Measurements from ENCODE around the gene CDH2.

CDH2 gene

GRCh38 chr18:28075501-28075900 is 101.4 kb downstream of the CDH2 start:
- Histone ChIP-seq H3K27ac (ENCODE audit: insufficient read depth, low read length, poor library complexity, severe bottlenecking) (no peak overlapping the region), H3K27me3 (replicated peaks; ENCODE audit: control insufficient read depth, insufficient read depth, low read length, poor library complexity, severe bottlenecking) (no peaks in the 10 kb centered on the region), H3K4me3 (ENCODE audit: insufficient read depth, low read depth, low read length, poor library complexity, severe bottlenecking) (no peak overlapping the region), H3K36me3 (ENCODE audit: control insufficient read depth, insufficient read depth, low read length) (no peaks in the 10 kb centered on the region), H3K4me1 (ENCODE audit: control insufficient read depth, insufficient read depth, low read length, poor library complexity, severe bottlenecking) (no peaks in the 10 kb centered on the region), H3K9me3 (ENCODE audit: control insufficient read depth, low read length) (no peaks in the 10 kb centered on the region)
- no peak for DNase-seq

GRCh38 chr18:28074076-28074475 is 102.9 kb downstream of the CDH2 start:
- no peaks in the 10 kb centered on the region for H3K27me3 ChIP-seq (replicated peaks; ENCODE audit: control insufficient read depth, insufficient read depth, low read length, poor library complexity, severe bottlenecking)
- no peak for DNase-seq

GRCh38 chr18:28073658-28074057 is 103.3 kb downstream of the CDH2 start:
- no peak overlapping the region for H3K27ac ChIP-seq (ENCODE audit: insufficient read depth, low read length, poor library complexity, severe bottlenecking)
- H3K9me3 ChIP-seq (ENCODE audit: control insufficient read depth, low read length): no peaks in the 10 kb centered on the region
- no peaks in the 10 kb centered on the region for H3K4me1 ChIP-seq (ENCODE audit: control insufficient read depth, insufficient read depth, low read length, poor library complexity, severe bottlenecking)
- no peak overlapping the region for H3K4me3 ChIP-seq (ENCODE audit: insufficient read depth, low read depth, low read length, poor library complexity, severe bottlenecking)
- no peaks in the 10 kb centered on the region for H3K36me3 ChIP-seq (ENCODE audit: control insufficient read depth, insufficient read depth, low read length)
- DNase-seq: no peak
- no peaks in the 10 kb centered on the region for H3K27me3 ChIP-seq (replicated peaks; ENCODE audit: control insufficient read depth, insufficient read depth, low read length, poor library complexity, severe bottlenecking)

More at GRCh38 chr18:28074076-28074475, 102.9 kb downstream of the CDH2 start:
- Histone ChIP-seq H3K4me3 (ENCODE audit: insufficient read depth, low read depth, low read length, poor library complexity, severe bottlenecking) (no peak overlapping the region), H3K9me3 (ENCODE audit: control insufficient read depth, low read length) (no peaks in the 10 kb centered on the region), H3K36me3 (ENCODE audit: control insufficient read depth, insufficient read depth, low read length) (no peaks in the 10 kb centered on the region), H3K27ac (ENCODE audit: insufficient read depth, low read length, poor library complexity, severe bottlenecking) (no peak overlapping the region), H3K4me1 (ENCODE audit: control insufficient read depth, insufficient read depth, low read length, poor library complexity, severe bottlenecking) (no peaks in the 10 kb centered on the region)

- H3K4me1 ChIP-seq (ENCODE audit: control insufficient read depth, insufficient read depth, low read length, poor library complexity, severe bottlenecking): no peaks in the 10 kb centered on the region
Observed at GRCh38 chr18:28071199-28071598, 105.7 kb downstream of the CDH2 start.

GRCh38 chr18:28068207-28068606 is 108.7 kb downstream of the CDH2 start:
- Histone ChIP-seq H3K4me1 (ENCODE audit: control insufficient read depth, insufficient read depth, low read length, poor library complexity, severe bottlenecking) (no peaks in the 10 kb centered on the region), H3K4me3 (ENCODE audit: insufficient read depth, low read depth, low read length, poor library complexity, severe bottlenecking) (no peak overlapping the region), H3K9me3 (ENCODE audit: control insufficient read depth, low read length) (no peaks in the 10 kb centered on the region), H3K27ac (ENCODE audit: insufficient read depth, low read length, poor library complexity, severe bottlenecking) (no peak overlapping the region), H3K27me3 (replicated peaks; ENCODE audit: control insufficient read depth, insufficient read depth, low read length, poor library complexity, severe bottlenecking) (no peaks in the 10 kb centered on the region), H3K36me3 (ENCODE audit: control insufficient read depth, insufficient read depth, low read length) (no peaks in the 10 kb centered on the region)
- DNase-seq: no peak

More at GRCh38 chr18:28071199-28071598, 105.7 kb downstream of the CDH2 start:
- DNase-seq: no peak
- no peaks in the 10 kb centered on the region for H3K36me3 ChIP-seq (ENCODE audit: control insufficient read depth, insufficient read depth, low read length)
- no peak overlapping the region for H3K4me3 ChIP-seq (ENCODE audit: insufficient read depth, low read depth, low read length, poor library complexity, severe bottlenecking)
- no peaks in the 10 kb centered on the region for H3K27me3 ChIP-seq (replicated peaks; ENCODE audit: control insufficient read depth, insufficient read depth, low read length, poor library complexity, severe bottlenecking)
- no peaks in the 10 kb centered on the region for H3K9me3 ChIP-seq (ENCODE audit: control insufficient read depth, low read length)
- H3K27ac ChIP-seq (ENCODE audit: insufficient read depth, low read length, poor library complexity, severe bottlenecking): no peak overlapping the region

GRCh38 chr18:28067346-28067745 is 109.6 kb downstream of the CDH2 start:
- no peak for DNase-seq
- Histone ChIP-seq H3K27ac (ENCODE audit: insufficient read depth, low read length, poor library complexity, severe bottlenecking) (no peak overlapping the region), H3K4me1 (ENCODE audit: control insufficient read depth, insufficient read depth, low read length, poor library complexity, severe bottlenecking) (no peaks in the 10 kb centered on the region), H3K4me3 (ENCODE audit: insufficient read depth, low read depth, low read length, poor library complexity, severe bottlenecking) (no peak overlapping the region), H3K36me3 (ENCODE audit: control insufficient read depth, insufficient read depth, low read length) (no peaks in the 10 kb centered on the region), H3K9me3 (ENCODE audit: control insufficient read depth, low read length) (no peaks in the 10 kb centered on the region), H3K27me3 (replicated peaks; ENCODE audit: control insufficient read depth, insufficient read depth, low read length, poor library complexity, severe bottlenecking) (no peaks in the 10 kb centered on the region)

- no peak overlapping the region for H3K4me3 ChIP-seq (ENCODE audit: insufficient read depth, low read depth, low read length, poor library complexity, severe bottlenecking)
- no peak overlapping the region for H3K27ac ChIP-seq (ENCODE audit: insufficient read depth, low read length, poor library complexity, severe bottlenecking)
- H3K27me3 ChIP-seq (replicated peaks; ENCODE audit: control insufficient read depth, insufficient read depth, low read length, poor library complexity, severe bottlenecking): no peaks in the 10 kb centered on the region
- DNase-seq: no peak
- H3K36me3 ChIP-seq (ENCODE audit: control insufficient read depth, insufficient read depth, low read length): no peaks in the 10 kb centered on the region
- H3K9me3 ChIP-seq (ENCODE audit: control insufficient read depth, low read length): no peaks in the 10 kb centered on the region
- no peaks in the 10 kb centered on the region for H3K4me1 ChIP-seq (ENCODE audit: control insufficient read depth, insufficient read depth, low read length, poor library complexity, severe bottlenecking)
Observed at GRCh38 chr18:28065793-28066186, 111.1 kb downstream of the CDH2 start.

- H3K27ac ChIP-seq (ENCODE audit: insufficient read depth, low read length, poor library complexity, severe bottlenecking): no peak overlapping the region
Observed at GRCh38 chr18:28065031-28065792, 111.7 kb downstream of the CDH2 start.

GRCh38 chr18:28063926-28064325 is 113.0 kb downstream of the CDH2 start:
- Histone ChIP-seq H3K4me1 (ENCODE audit: control insufficient read depth, insufficient read depth, low read length, poor library complexity, severe bottlenecking) (no peaks in the 10 kb centered on the region), H3K27me3 (replicated peaks; ENCODE audit: control insufficient read depth, insufficient read depth, low read length, poor library complexity, severe bottlenecking) (no peaks in the 10 kb centered on the region), H3K9me3 (ENCODE audit: control insufficient read depth, low read length) (no peaks in the 10 kb centered on the region), H3K27ac (ENCODE audit: insufficient read depth, low read length, poor library complexity, severe bottlenecking) (no peak overlapping the region), H3K4me3 (ENCODE audit: insufficient read depth, low read depth, low read length, poor library complexity, severe bottlenecking) (no peak overlapping the region), H3K36me3 (ENCODE audit: control insufficient read depth, insufficient read depth, low read length) (no peaks in the 10 kb centered on the region)
- DNase-seq: no peak

More at GRCh38 chr18:28065031-28065792, 111.7 kb downstream of the CDH2 start:
- no peak for DNase-seq
- no peak overlapping the region for H3K4me3 ChIP-seq (ENCODE audit: insufficient read depth, low read depth, low read length, poor library complexity, severe bottlenecking)
- no peaks in the 10 kb centered on the region for H3K27me3 ChIP-seq (replicated peaks; ENCODE audit: control insufficient read depth, insufficient read depth, low read length, poor library complexity, severe bottlenecking)
- H3K4me1 ChIP-seq (ENCODE audit: control insufficient read depth, insufficient read depth, low read length, poor library complexity, severe bottlenecking): no peaks in the 10 kb centered on the region
- no peaks in the 10 kb centered on the region for H3K36me3 ChIP-seq (ENCODE audit: control insufficient read depth, insufficient read depth, low read length)
- no peaks in the 10 kb centered on the region for H3K9me3 ChIP-seq (ENCODE audit: control insufficient read depth, low read length)

- no peak for DNase-seq
- Histone ChIP-seq H3K9me3 (ENCODE audit: control insufficient read depth, low read length) (no peaks in the 10 kb centered on the region), H3K4me1 (ENCODE audit: control insufficient read depth, insufficient read depth, low read length, poor library complexity, severe bottlenecking) (no peaks in the 10 kb centered on the region), H3K36me3 (ENCODE audit: control insufficient read depth, insufficient read depth, low read length) (no peaks in the 10 kb centered on the region), H3K4me3 (ENCODE audit: insufficient read depth, low read depth, low read length, poor library complexity, severe bottlenecking) (no peak overlapping the region), H3K27ac (ENCODE audit: insufficient read depth, low read length, poor library complexity, severe bottlenecking) (no peak overlapping the region), H3K27me3 (replicated peaks; ENCODE audit: control insufficient read depth, insufficient read depth, low read length, poor library complexity, severe bottlenecking) (no peaks in the 10 kb centered on the region)
Observed at GRCh38 chr18:28063271-28063761, 113.6 kb downstream of the CDH2 start.
